Measurements from ENCODE around the gene CAMK4. TPM values are rescaled to one million over a fixed set of nuclear protein-coding genes. Genes with fewer than 3 reads are reported as not detected.
"Not testable (repeated sequence)": the region's sequence is repeated elsewhere in the genome, so short reads cannot be mapped to it uniquely, and the experiment has no call there.

The CAMK4 gene
- total and polyA plus RNA-seq, 5 donors from 2014 or later = 85.3 to 167 (median 106) TPM

- Mint-ChIP-seq H3K4me3 (no peak overlapping the region), H3K4me1 (peaks cover 5 to 49% (median 22%) of the 10 kb centered on the region in 4 donors), H3K36me3 (peaks cover 29% of the 10 kb centered on the region), H3K9me3 (peaks cover 0 to 17% (median 6%) of the 10 kb centered on the region in 7 donors), H3K27ac (no peak overlapping the region), H3K27me3 (no peaks in the 10 kb centered on the region)
- ATAC-seq (ENCODE audit: low read depth in 2 of 2) (no peak), DNase-seq (no peak)
- Histone ChIP-seq H3K27me3 (ENCODE audit: control insufficient read depth, insufficient read depth, low read length) (no peaks in the 10 kb centered on the region), H3K27ac (ENCODE audit: insufficient read depth, low read length, poor library complexity, severe bottlenecking) (no peak overlapping the region), H3K9me3 (ENCODE audit: control insufficient read depth in 2 of 2, low read length in 2 of 2) (peaks cover 2 to 10% of the 10 kb centered on the region in 2 experiments), H3K4me3 (ENCODE audit: low read depth, low read length) (no peak overlapping the region), H3K4me1 (ENCODE audit: control insufficient read depth, insufficient read depth, low read length, poor library complexity, severe bottlenecking) (no peaks in the 10 kb centered on the region), H3K36me3 (ENCODE audit: control insufficient read depth, insufficient read depth, low read length) (peaks cover 12% of the 10 kb centered on the region)
Measured at GRCh38 chr5:111296570-111296969, 72.4 kb downstream of the CAMK4 start.

GRCh38 chr5:111299067-111299481 lies 74.9 kb downstream of the CAMK4 start:
- Mint-ChIP-seq H3K36me3 (peaks cover 30% of the 10 kb centered on the region), H3K4me1 (peaks cover 5 to 45% (median 20%) of the 10 kb centered on the region in 4 donors), H3K27me3 (no peaks in the 10 kb centered on the region), H3K27ac (peak overlapping the region in 2 of 3 donors; percentile 41 to 59), H3K4me3 (no peak overlapping the region), H3K9me3 (peaks cover 0 to 17% (median 6%) of the 10 kb centered on the region in 7 donors)
- Histone ChIP-seq H3K4me1 (ENCODE audit: control insufficient read depth, insufficient read depth, low read length, poor library complexity, severe bottlenecking) (no peaks in the 10 kb centered on the region), H3K9me3 (ENCODE audit: control insufficient read depth in 2 of 2, low read length in 2 of 2) (peaks cover 2 to 10% of the 10 kb centered on the region in 2 experiments), H3K27me3 (ENCODE audit: control insufficient read depth, insufficient read depth, low read length) (no peaks in the 10 kb centered on the region), H3K36me3 (ENCODE audit: control insufficient read depth, insufficient read depth, low read length) (peaks cover 12% of the 10 kb centered on the region), H3K4me3 (ENCODE audit: low read depth, low read length) (no peak overlapping the region), H3K27ac (ENCODE audit: insufficient read depth, low read length, poor library complexity, severe bottlenecking) (no peak overlapping the region)
- ATAC-seq (ENCODE audit: low read depth in 2 of 2) (no peak), DNase-seq (peak in 1 of 3 donors; percentile 13)

GRCh38 chr5:111299831-111300432 lies 75.7 kb downstream of the CAMK4 start:
- H3K36me3 ChIP-seq (ENCODE audit: control insufficient read depth, insufficient read depth, low read length) = peaks cover 12% of the 10 kb centered on the region
- Mint-ChIP-seq H3K4me1 (peaks cover 5 to 39% (median 20%) of the 10 kb centered on the region in 4 donors), H3K9me3 (peaks cover 0 to 17% (median 6%) of the 10 kb centered on the region in 7 donors), H3K27me3 (no peaks in the 10 kb centered on the region), H3K4me3 (peak overlapping the region in 1 of 4 donors; percentile 81), H3K27ac (no peak overlapping the region), H3K36me3 (peaks cover 30% of the 10 kb centered on the region)
- H3K4me3 ChIP-seq (ENCODE audit: low read depth, low read length) = no peak overlapping the region
- ATAC-seq (ENCODE audit: low read depth in 2 of 2) (no peak), DNase-seq (no peak)
- no peak overlapping the region for H3K27ac ChIP-seq (ENCODE audit: insufficient read depth, low read length, poor library complexity, severe bottlenecking)
- H3K27me3 ChIP-seq (ENCODE audit: control insufficient read depth, insufficient read depth, low read length) = no peaks in the 10 kb centered on the region
- H3K9me3 ChIP-seq (ENCODE audit: control insufficient read depth in 2 of 2, low read length in 2 of 2) = peaks cover 2 to 10% of the 10 kb centered on the region in 2 experiments
- H3K4me1 ChIP-seq (ENCODE audit: control insufficient read depth, insufficient read depth, low read length, poor library complexity, severe bottlenecking) = no peaks in the 10 kb centered on the region

GRCh38 chr5:111301264-111301663 lies 77.1 kb downstream of the CAMK4 start:
- Mint-ChIP-seq H3K9me3 (peaks cover 0 to 17% (median 6%) of the 10 kb centered on the region in 7 donors), H3K27ac (no peak overlapping the region), H3K4me3 (no peak overlapping the region), H3K4me1 (peaks cover under 1 to 27% (median 14%) of the 10 kb centered on the region in 4 donors), H3K36me3 (peaks cover 28% of the 10 kb centered on the region), H3K27me3 (no peaks in the 10 kb centered on the region)
- no peak overlapping the region for H3K4me3 ChIP-seq (ENCODE audit: low read depth, low read length)
- H3K9me3 ChIP-seq (ENCODE audit: control insufficient read depth in 2 of 2, low read length in 2 of 2) = peaks cover 2 to 10% of the 10 kb centered on the region in 2 experiments
- DNase-seq (no peak), ATAC-seq (ENCODE audit: low read depth in 2 of 2) (no peak)
- H3K27me3 ChIP-seq (ENCODE audit: control insufficient read depth, insufficient read depth, low read length) = no peaks in the 10 kb centered on the region
- peaks cover 12% of the 10 kb centered on the region for H3K36me3 ChIP-seq (ENCODE audit: control insufficient read depth, insufficient read depth, low read length)
- no peak overlapping the region for H3K27ac ChIP-seq (ENCODE audit: insufficient read depth, low read length, poor library complexity, severe bottlenecking)
- H3K4me1 ChIP-seq (ENCODE audit: control insufficient read depth, insufficient read depth, low read length, poor library complexity, severe bottlenecking) = no peaks in the 10 kb centered on the region

- Mint-ChIP-seq H3K9me3 (peaks cover 0 to 17% (median 6%) of the 10 kb centered on the region in 7 donors), H3K36me3 (peaks cover 26% of the 10 kb centered on the region), H3K4me1 (peaks cover 0 to 23% (median 11%) of the 10 kb centered on the region in 4 donors)
- DNase-seq; H3K27me3 ChIP-seq (ENCODE audit: control insufficient read depth, insufficient read depth, low read length); H3K4me1 ChIP-seq (ENCODE audit: control insufficient read depth, insufficient read depth, low read length, poor library complexity, severe bottlenecking); H3K27ac ChIP-seq (ENCODE audit: insufficient read depth, low read length, poor library complexity, severe bottlenecking); H3K4me3 ChIP-seq (ENCODE audit: low read depth, low read length); ATAC-seq (ENCODE audit: low read depth in 2 of 2); H3K4me3 Mint-ChIP-seq; H3K27ac Mint-ChIP-seq; H3K27me3 Mint-ChIP-seq: not testable (repeated sequence)
- H3K36me3 ChIP-seq (ENCODE audit: control insufficient read depth, insufficient read depth, low read length) = peaks cover 12% of the 10 kb centered on the region
- H3K9me3 ChIP-seq (ENCODE audit: control insufficient read depth in 2 of 2, low read length in 2 of 2) = peaks cover 2 to 10% of the 10 kb centered on the region in 2 experiments
Measured at GRCh38 chr5:111302043-111302442, 77.9 kb downstream of the CAMK4 start.

- Mint-ChIP-seq H3K4me1 (peaks cover 26 to 53% (median 47%) of the 10 kb centered on the region in 4 donors), H3K9me3 (no peaks in the 10 kb centered on the region), H3K27ac (peak overlapping the region; percentile 49 to 75 (median 54)), H3K27me3 (no peaks in the 10 kb centered on the region), H3K4me3 (peak overlapping the region in 3 of 4 donors; percentile 0 to 44 (median 1)), H3K36me3 (no peaks in the 10 kb centered on the region)
- Histone ChIP-seq H3K27ac (ENCODE audit: insufficient read depth, low read length, poor library complexity, severe bottlenecking) (no peak overlapping the region), H3K27me3 (ENCODE audit: control insufficient read depth, insufficient read depth, low read length) (no peaks in the 10 kb centered on the region), H3K4me3 (ENCODE audit: low read depth, low read length) (no peak overlapping the region), H3K36me3 (ENCODE audit: control insufficient read depth, insufficient read depth, low read length) (no peaks in the 10 kb centered on the region), H3K4me1 (ENCODE audit: control insufficient read depth, insufficient read depth, low read length, poor library complexity, severe bottlenecking) (no peaks in the 10 kb centered on the region), H3K9me3 (ENCODE audit: control insufficient read depth in 2 of 2, low read length in 2 of 2) (no peaks in the 10 kb centered on the region)
- ATAC-seq (ENCODE audit: low read depth in 2 of 2) (no peak), DNase-seq (no peak)
Measured at GRCh38 chr5:111308951-111309350, 84.8 kb downstream of the CAMK4 start.

GRCh38 chr5:111309384-111309783 lies 85.2 kb downstream of the CAMK4 start:
- Histone ChIP-seq H3K4me3 (ENCODE audit: low read depth, low read length) (no peak overlapping the region), H3K9me3 (ENCODE audit: control insufficient read depth in 2 of 2, low read length in 2 of 2) (no peaks in the 10 kb centered on the region), H3K27me3 (ENCODE audit: control insufficient read depth, insufficient read depth, low read length) (no peaks in the 10 kb centered on the region), H3K36me3 (ENCODE audit: control insufficient read depth, insufficient read depth, low read length) (no peaks in the 10 kb centered on the region), H3K27ac (ENCODE audit: insufficient read depth, low read length, poor library complexity, severe bottlenecking) (no peak overlapping the region), H3K4me1 (ENCODE audit: control insufficient read depth, insufficient read depth, low read length, poor library complexity, severe bottlenecking) (no peaks in the 10 kb centered on the region)
- H3K4me3 Mint-ChIP-seq = no peak overlapping the region
- ATAC-seq (ENCODE audit: low read depth in 2 of 2) (no peak), DNase-seq (no peak)
- H3K4me1 Mint-ChIP-seq = peaks cover 27 to 55% (median 49%) of the 10 kb centered on the region in 4 donors
- no peaks in the 10 kb centered on the region for H3K9me3 Mint-ChIP-seq
- H3K36me3 Mint-ChIP-seq = no peaks in the 10 kb centered on the region
- H3K27me3 Mint-ChIP-seq = no peaks in the 10 kb centered on the region
- peak overlapping the region; percentile 32 to 75 (median 49) for H3K27ac Mint-ChIP-seq
